IgD-negative memory B cell (primary cell): Measurements from ENCODE around the gene RAB13. TPM values are rescaled to one million over a fixed set of nuclear protein-coding genes. Genes with fewer than 3 reads are reported as not detected.
A peak's percentile ranks its signal among the peaks of the same experiment; 100 is the strongest.

ENCODE experiments used
- H3K27ac Mint-ChIP-seq, 3 donors: one replicate each; pipeline ENCODE4 v1.8.0; 2020 to 2022; ENCODE audit warnings: mild to moderate bottlenecking in 3 of 3, mixed read lengths in 3 of 3, moderate library complexity in 1 of 3
- H3K27me3 Mint-ChIP-seq: one replicate; pipeline ENCODE4 v1.8.0; 2021; ENCODE audit warnings: mixed read lengths
- H3K36me3 Mint-ChIP-seq: one replicate; pipeline ENCODE4 v1.8.0; 2020; ENCODE audit warnings: mild to moderate bottlenecking, mixed read lengths
- H3K4me1 Mint-ChIP-seq, 3 donors: one replicate each; pipeline ENCODE4 v1.8.0; 2020 to 2022; ENCODE audit warnings: mixed read lengths in 3 of 3, mild to moderate bottlenecking in 1 of 3
- H3K4me3 Mint-ChIP-seq, 4 donors: one replicate each; pipeline ENCODE4 v1.8.0; 2020 to 2022; ENCODE audit warnings: mild to moderate bottlenecking in 4 of 4, mixed read lengths in 4 of 4, moderate library complexity in 3 of 4
- H3K9me3 Mint-ChIP-seq, 3 donors: one replicate each; pipeline ENCODE4 v1.8.0; 2020 to 2021; ENCODE audit warnings: mixed read lengths in 3 of 3, mild to moderate bottlenecking in 1 of 3
- polyA plus RNA-seq: library from polyadenylated mRNA; unstranded; fragments of 300-500 nt; fragmentation: Illumina TruSeq; gene quantifications from one replicate; pipeline ENCODE4 v1.2.3, GENCODE V29; 2021

Gene RAB13
- polyA plus RNA-seq, 1 donor from 2014 or later = not detected

DNA sequence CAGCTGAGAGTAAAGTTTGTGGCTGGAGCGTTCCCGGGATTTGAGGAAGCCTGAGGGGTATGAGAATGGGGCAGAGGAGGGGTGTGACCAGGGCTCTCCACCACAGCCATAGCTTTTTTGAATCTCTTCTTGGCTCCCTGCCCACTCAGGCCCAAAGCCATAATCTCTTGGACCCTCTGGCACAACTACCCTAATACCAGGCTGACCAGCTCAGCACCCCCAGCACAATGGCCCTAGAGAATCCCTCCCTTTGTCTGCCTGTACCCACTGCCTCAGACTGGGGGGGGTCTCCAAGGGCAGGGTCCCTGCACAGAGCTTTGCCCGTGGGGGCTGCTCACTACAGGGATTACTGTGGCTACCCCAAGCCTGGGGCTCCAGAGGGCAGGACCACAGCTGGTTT lies 47.1 kb downstream of the RAB13 start:
- Mint-ChIP-seq H3K4me1 (peaks cover 9 to 21% (median 14%) of the 10 kb centered on the region in 3 donors), H3K27me3 (no peaks in the 10 kb centered on the region), H3K36me3 (peaks cover 5% of the 10 kb centered on the region), H3K4me3 (no peak overlapping the region), H3K9me3 (no peaks in the 10 kb centered on the region), H3K27ac (peak overlapping the region in 1 of 3 donors; percentile 5)

DNA sequence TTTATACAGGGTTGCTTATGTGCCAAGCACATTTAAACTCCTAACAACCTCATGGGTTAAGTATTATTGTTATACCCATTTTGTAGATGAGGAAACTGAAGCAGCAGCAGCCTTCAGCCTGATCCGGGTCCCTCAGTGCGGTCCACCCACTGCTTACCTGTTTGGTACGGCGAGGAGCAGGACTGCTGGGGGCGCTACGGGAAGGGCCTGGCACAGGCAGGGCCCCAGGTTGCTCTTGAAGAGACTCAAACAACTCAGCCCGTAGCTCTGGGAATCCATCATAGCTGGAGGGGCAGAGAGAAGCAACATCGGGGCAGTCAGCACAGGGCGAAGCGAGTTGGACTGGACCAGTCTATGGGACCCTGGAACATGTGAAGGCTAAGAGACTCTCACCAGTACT lies 48.8 kb downstream of the RAB13 start:
- H3K4me3 Mint-ChIP-seq = peak overlapping the region in 1 of 4 donors; percentile 45

GRCh38 chr1:153936011-153936802 lies 49.9 kb downstream of the RAB13 start:
- Mint-ChIP-seq H3K27ac (peak overlapping the region in 2 of 3 donors; percentile 39 to 64), H3K4me3 (peak overlapping the region in 2 of 4 donors; percentile 8 to 57), H3K36me3 (peaks cover 3% of the 10 kb centered on the region)

More for the DNA sequence above, 48.8 kb downstream of the RAB13 start:
- H3K4me1 Mint-ChIP-seq = peaks cover 6 to 9% (median 8%) of the 10 kb centered on the region in 3 donors
- peaks cover 3% of the 10 kb centered on the region for H3K36me3 Mint-ChIP-seq
- H3K27ac Mint-ChIP-seq = peak overlapping the region in 2 of 3 donors; percentile 23 to 64
- no peaks in the 10 kb centered on the region for H3K27me3 Mint-ChIP-seq
- no peaks in the 10 kb centered on the region for H3K9me3 Mint-ChIP-seq

DNA sequence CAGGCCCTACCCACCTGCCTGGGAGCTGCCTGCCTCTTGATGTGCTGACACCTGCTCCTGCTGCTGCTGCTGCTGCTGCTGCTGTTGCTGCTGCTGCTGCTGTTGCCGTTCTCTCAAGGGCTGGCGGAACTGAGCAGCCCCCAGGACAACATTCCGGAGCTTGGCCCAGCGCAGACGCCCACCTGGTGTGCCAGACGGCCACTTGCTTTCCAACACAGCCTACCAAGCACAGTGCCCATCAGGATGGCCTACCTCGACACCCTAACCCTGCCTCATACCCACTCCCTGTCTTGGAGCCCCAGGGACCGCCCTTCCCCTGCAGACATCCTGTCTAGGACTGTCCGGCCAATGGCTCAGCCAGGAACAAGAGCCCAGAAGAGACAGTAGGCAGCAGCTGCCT lies 51.4 kb downstream of the RAB13 start:
- H3K36me3 Mint-ChIP-seq = peaks cover 3% of the 10 kb centered on the region
- no peak overlapping the region for H3K4me3 Mint-ChIP-seq
- no peaks in the 10 kb centered on the region for H3K9me3 Mint-ChIP-seq
- peaks cover 1 to 8% (median 3%) of the 10 kb centered on the region in 3 donors for H3K4me1 Mint-ChIP-seq
- H3K27me3 Mint-ChIP-seq = no peaks in the 10 kb centered on the region
- H3K27ac Mint-ChIP-seq = no peak overlapping the region

More at GRCh38 chr1:153936011-153936802, 49.9 kb downstream of the RAB13 start:
- H3K4me1 Mint-ChIP-seq = peaks cover 4 to 8% (median 7%) of the 10 kb centered on the region in 3 donors
- H3K27me3 Mint-ChIP-seq = no peaks in the 10 kb centered on the region
- no peaks in the 10 kb centered on the region for H3K9me3 Mint-ChIP-seq

- no peak overlapping the region for H3K4me3 Mint-ChIP-seq
- no peak overlapping the region for H3K27ac Mint-ChIP-seq
- H3K9me3 Mint-ChIP-seq = no peaks in the 10 kb centered on the region
- H3K27me3 Mint-ChIP-seq = no peaks in the 10 kb centered on the region
- H3K4me1 Mint-ChIP-seq = peaks cover 0 to 8% (median 3%) of the 10 kb centered on the region in 3 donors
- peaks cover 5% of the 10 kb centered on the region for H3K36me3 Mint-ChIP-seq
These were observed 52.2 kb downstream of the RAB13 start for GRCh38 chr1:153933955-153934354.

DNA sequence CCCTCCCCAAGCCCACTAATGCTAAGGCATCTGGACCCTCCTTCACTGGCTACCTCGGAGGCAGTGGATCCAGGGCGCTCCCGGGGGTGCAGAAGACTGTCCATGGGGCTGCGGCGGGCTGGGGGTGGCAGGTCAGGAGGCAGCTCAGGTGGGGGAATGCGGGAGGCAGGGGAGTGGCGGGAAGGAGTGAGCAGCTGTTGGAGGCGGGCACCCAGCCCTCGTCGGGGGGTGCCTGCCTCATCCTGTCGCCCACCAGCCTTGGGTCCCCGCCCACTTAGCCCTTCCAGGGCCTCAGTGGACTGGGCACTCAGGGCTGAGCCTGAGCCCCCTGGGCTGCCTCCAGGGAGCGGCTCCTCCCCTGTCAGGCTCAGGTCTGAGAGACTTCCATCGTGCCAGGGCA lies 52.7 kb downstream of the RAB13 start:
- Mint-ChIP-seq H3K9me3 (no peaks in the 10 kb centered on the region), H3K36me3 (peaks cover 5% of the 10 kb centered on the region), H3K4me1 (peaks cover 1 to 6% (median 5%) of the 10 kb centered on the region in 3 donors), H3K27me3 (no peaks in the 10 kb centered on the region), H3K27ac (no peak overlapping the region), H3K4me3 (no peak overlapping the region)

- no peaks in the 10 kb centered on the region for H3K27me3 Mint-ChIP-seq
- peaks cover 5% of the 10 kb centered on the region for H3K36me3 Mint-ChIP-seq
- H3K27ac Mint-ChIP-seq = no peak overlapping the region
- H3K4me1 Mint-ChIP-seq = peaks cover 3 to 11% (median 6%) of the 10 kb centered on the region in 3 donors
- H3K4me3 Mint-ChIP-seq = no peak overlapping the region
- no peaks in the 10 kb centered on the region for H3K9me3 Mint-ChIP-seq
These were observed 53.7 kb downstream of the RAB13 start for GRCh38 chr1:153932156-153933131.

Other genes with a start within 250 kb of the RAB13 start
- 12.9 TPM for gene SLC27A3, start 210.9 kb downstream of the RAB13 start, polyA plus RNA-seq
- 4.6 TPM for gene GATAD2B, start 63.4 kb downstream of the RAB13 start, polyA plus RNA-seq
- 36.3 TPM for gene DENND4B, start 39.6 kb downstream of the RAB13 start, polyA plus RNA-seq
- 57.2 TPM for gene CRTC2, start 27.7 kb downstream of the RAB13 start, polyA plus RNA-seq
- 52.0 TPM for gene SLC39A1, start 22.8 kb downstream of the RAB13 start, polyA plus RNA-seq
- 6.5 TPM for gene CREB3L4, start 18.4 kb downstream of the RAB13 start, polyA plus RNA-seq
- 344 TPM for gene JTB, start 8.7 kb downstream of the RAB13 start, polyA plus RNA-seq
- 22,392 TPM for gene RPS27, start 4.4 kb upstream of the RAB13 start, polyA plus RNA-seq
- gene NUP210L, start 168.7 kb upstream of the RAB13 start, polyA plus RNA-seq = not detected
- 878 TPM for gene TPM3, start 205.8 kb upstream of the RAB13 start, polyA plus RNA-seq
- not detected for gene CFAP141, start 220.0 kb upstream of the RAB13 start, polyA plus RNA-seq
- 60.6 TPM for gene UBAP2L, start 234.6 kb upstream of the RAB13 start, polyA plus RNA-seq